ENCODE measurements around the gene TMEM255B.

Gene TMEM255B

GRCh38 chr13:113768018-113768905, 9.2 kb downstream of the TMEM255B start:
- DNase-seq (ENCODE audit: low spot score), result no peak

GRCh38 chr13:113769106-113769505, 10.1 kb downstream of the TMEM255B start:
- no peak for DNase-seq (ENCODE audit: low spot score)

DNA sequence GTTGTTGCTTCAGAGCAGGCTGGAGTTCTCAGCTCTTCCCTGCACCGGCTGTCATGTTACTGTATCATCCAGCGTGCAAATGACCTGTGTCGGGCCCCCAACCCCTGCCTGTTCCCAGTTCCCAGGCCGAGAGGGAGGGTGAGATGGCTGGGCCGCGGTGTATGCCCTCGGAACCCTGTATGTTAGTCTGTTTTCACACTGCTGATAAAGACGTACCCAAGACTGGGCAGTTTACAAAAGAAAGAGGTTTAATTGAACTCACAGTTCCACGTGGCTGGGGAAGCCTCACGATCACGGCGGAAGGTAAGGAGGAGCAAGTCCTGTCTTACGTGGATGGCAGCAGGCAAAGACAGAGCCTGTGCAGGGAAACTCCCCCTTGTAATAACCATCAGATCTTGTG, 10.9 kb downstream of the TMEM255B start:
- no peak for DNase-seq (ENCODE audit: low spot score)

GRCh38 chr13:113770441-113770840, 11.4 kb downstream of the TMEM255B start:
- DNase-seq (ENCODE audit: low spot score), result no peak

- no peak for DNase-seq (ENCODE audit: low spot score)
These were observed 11.9 kb downstream of the TMEM255B start for GRCh38 chr13:113770937-113771336.

DNA sequence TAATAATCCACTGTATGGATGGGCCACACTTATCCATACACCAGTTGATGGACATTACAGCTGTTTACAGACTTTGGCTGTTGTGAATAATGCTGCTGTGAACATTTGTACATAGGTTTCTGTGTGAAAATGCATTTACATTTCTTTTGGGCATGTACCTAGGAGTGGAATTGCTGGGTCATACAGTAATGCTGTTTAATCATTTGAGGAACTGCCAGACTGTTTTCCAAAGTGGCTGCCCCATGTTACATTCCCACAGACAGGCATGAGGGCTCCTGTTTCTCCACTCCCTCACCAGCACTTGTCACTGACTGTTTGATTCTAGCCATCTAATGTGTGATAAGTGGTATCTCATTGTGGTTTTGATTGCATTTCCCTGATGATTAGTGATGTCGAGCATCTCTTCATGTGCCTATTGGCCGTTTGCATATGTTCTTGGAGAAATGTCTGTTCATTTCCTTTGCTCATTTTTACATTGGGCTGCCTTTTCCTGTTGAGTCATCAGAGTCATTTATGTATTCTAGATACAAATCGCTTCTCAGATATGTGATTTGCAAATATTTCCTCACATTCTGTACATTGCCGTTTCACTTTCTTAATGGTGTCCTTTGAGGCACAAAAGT, 12.8 kb downstream of the TMEM255B start:
- peak; percentile 4 for DNase-seq (ENCODE audit: low spot score)

- peak; percentile 27 for DNase-seq (ENCODE audit: low spot score)
These were observed 15.4 kb downstream of the TMEM255B start for GRCh38 chr13:113774177-113775107.

GRCh38 chr13:113775451-113776145, 16.6 kb downstream of the TMEM255B start:
- no peak for DNase-seq (ENCODE audit: low spot score)

GRCh38 chr13:113776231-113777125, 17.5 kb downstream of the TMEM255B start:
- no peak for DNase-seq (ENCODE audit: low spot score)

- peak; percentile 12 for DNase-seq (ENCODE audit: low spot score)
These were observed 18.6 kb downstream of the TMEM255B start for GRCh38 chr13:113777311-113778260.

- no peak for DNase-seq (ENCODE audit: low spot score)
These were observed 22.5 kb downstream of the TMEM255B start for GRCh38 chr13:113781571-113781970.

- no peak for DNase-seq (ENCODE audit: low spot score)
These were observed 23.4 kb downstream of the TMEM255B start for GRCh38 chr13:113782472-113782871.

DNA sequence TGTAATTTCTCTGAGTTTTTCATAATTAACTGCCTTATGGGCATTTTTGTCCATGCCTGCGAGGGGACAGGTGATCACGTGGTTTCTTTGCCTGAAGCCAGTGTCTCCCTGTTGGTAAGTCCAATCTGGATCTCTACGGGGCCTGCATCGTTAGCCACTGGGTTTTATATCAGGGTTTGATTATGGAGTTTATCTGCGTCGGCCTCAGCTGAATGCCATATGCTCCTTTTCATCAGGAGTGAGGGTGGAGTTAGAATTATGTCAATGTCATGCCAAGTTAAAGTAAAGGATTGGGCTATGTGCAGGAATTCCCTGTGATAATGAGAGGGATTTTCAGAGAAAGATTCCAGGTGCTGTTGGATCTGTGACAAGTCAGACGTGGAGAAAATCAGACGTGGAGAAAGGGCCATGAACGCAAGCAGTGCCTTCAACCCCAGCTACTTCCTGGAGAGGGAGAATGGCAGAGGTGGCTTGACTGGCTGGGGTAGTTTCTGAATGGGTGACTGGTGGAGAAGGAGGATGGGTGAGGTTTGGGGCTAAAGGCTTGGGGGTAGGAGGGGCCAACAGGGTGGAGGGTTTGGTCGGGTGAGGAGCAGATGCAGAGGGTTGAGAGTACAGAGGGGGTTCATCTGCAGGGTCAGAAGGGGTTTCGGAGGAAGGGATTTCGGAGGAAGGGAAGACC, 24.3 kb downstream of the TMEM255B start:
- DNase-seq (ENCODE audit: low spot score), result no peak

DNA sequence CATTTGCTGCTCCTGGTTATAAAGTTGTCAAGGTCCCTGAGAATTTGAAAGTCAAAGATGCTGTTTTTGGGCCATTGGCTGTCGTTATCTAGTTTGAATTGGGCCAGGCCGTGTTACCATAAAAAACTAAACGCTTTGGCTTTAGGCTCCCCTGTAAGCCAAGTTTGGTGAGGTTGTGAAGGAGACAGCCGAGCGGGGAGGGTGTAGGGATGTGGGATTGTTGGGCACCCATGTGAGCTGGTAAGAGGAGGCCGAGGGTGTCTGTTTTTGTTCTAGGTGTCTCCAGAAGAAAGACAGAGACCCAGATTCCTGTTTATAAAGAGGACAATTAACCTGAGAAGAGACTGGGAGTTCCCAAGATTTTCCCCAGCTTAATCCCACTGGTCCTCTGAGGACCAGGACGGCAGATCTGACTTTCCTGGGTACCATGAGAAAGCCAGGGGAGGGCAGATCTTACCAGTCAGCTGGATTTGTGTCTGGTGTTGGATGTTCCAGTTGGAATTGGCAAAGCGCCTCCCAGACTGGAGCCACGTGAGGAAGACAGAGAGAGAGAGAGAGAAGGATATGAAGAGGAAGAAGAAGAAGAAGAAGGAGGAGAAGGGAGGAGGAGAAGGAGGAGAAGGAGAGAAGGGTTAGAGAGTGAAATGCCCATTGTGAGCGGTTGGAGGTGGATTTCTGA, 25.1 kb downstream of the TMEM255B start:
- no peak for DNase-seq (ENCODE audit: low spot score)

DNA sequence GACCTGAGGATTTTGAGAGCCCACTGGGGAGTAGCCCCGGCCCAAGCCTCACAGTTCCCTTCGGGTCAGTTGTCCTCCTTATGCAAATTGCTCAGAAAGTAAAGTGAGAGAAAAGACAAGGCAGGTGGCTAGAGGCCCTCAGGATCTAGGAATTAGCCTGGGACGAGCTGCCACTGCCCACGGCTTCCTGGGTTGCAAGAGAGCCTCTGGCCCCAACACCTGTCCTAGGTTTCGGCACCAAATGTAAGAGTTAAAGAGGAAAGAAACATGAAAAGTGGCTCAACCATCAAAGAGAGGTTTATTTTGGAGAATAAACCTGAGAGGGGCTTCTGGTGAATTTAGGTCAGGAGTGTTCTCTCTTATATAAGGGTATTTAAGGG, 25.6 kb downstream of the TMEM255B start:
- DNase-seq (ENCODE audit: low spot score), result no peak

- peak; percentile 30 for DNase-seq (ENCODE audit: low spot score)
These were observed 26.3 kb downstream of the TMEM255B start for GRCh38 chr13:113785051-113786010.

DNA sequence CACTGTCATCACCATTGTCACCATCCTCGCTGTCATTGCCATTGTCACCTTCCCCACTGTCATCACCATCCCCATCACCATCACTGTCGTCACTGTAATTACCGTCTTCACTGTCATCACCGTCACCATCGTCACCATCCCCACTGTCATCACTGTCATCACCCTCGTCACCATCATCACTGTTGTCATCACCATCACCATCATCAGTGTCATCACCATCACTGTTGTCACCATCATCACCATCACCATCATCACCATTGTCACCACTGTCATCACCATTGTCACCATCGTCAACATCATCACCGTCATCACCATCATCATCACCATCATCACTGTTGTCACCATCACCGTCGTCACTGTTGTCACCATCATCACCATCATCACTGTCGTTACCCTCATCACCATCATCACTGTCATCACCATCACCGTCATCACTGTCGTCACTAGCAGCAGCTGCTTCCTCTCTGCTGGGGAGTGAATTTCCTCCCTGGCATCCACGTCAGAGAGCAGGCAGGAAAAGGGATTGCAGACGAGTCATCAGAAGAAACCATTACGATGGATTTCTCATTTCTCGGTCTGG, 27.3 kb downstream of the TMEM255B start:
- DNase-seq (ENCODE audit: low spot score), result peak; percentile 34
